ENCODE results near the gene YAE1. TPM values are rescaled to one million over a fixed set of nuclear protein-coding genes. Genes with fewer than 3 reads are reported as not detected.
"Not testable (repeated sequence)": the region's sequence is repeated elsewhere in the genome, so short reads cannot be mapped to it uniquely, and the experiment has no call there.

YAE1 gene
- total RNA-seq, 1 donor from 2014 or later = 42.5 TPM

- Mint-ChIP-seq H3K4me1 (no peaks in the 10 kb centered on the region), H3K36me3 (ENCODE audit: low read depth) (no peaks in the 10 kb centered on the region), H3K4me3 (no peak overlapping the region), H3K27me3 (ENCODE audit: low read depth) (no peaks in the 10 kb centered on the region), H3K9me3 (peaks cover 7% of the 10 kb centered on the region), H3K27ac (ENCODE audit: unreplicated experiment) (peak overlapping the region; percentile 38)
- TF ChIP-seq, protein P1, sequence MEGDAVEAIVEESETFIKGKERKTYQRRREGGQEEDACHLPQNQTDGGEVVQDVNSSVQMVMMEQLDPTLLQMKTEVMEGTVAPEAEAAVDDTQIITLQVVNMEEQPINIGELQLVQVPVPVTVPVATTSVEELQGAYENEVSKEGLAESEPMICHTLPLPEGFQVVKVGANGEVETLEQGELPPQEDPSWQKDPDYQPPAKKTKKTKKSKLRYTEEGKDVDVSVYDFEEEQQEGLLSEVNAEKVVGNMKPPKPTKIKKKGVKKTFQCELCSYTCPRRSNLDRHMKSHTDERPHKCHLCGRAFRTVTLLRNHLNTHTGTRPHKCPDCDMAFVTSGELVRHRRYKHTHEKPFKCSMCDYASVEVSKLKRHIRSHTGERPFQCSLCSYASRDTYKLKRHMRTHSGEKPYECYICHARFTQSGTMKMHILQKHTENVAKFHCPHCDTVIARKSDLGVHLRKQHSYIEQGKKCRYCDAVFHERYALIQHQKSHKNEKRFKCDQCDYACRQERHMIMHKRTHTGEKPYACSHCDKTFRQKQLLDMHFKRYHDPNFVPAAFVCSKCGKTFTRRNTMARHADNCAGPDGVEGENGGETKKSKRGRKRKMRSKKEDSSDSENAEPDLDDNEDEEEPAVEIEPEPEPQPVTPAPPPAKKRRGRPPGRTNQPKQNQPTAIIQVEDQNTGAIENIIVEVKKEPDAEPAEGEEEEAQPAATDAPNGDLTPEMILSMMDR (conservative IDR thresholded peaks at IDR 0.05) = no peak
- DNase-seq (ENCODE audit: low read depth, low spot score) = no peak
These were observed 25.9 kb upstream of the YAE1 start for GRCh38 chr7:39540320-39540719.

- Mint-ChIP-seq H3K27ac (ENCODE audit: unreplicated experiment) (no peak overlapping the region), H3K4me3 (no peak overlapping the region), H3K36me3 (ENCODE audit: low read depth) (no peaks in the 10 kb centered on the region), H3K4me1 (no peaks in the 10 kb centered on the region), H3K9me3 (peaks cover 7% of the 10 kb centered on the region), H3K27me3 (ENCODE audit: low read depth) (no peaks in the 10 kb centered on the region)
- TF ChIP-seq, protein P1 (conservative IDR thresholded peaks at IDR 0.05) = no peak
- DNase-seq (ENCODE audit: low read depth, low spot score) = no peak
These were observed 24.7 kb upstream of the YAE1 start for GRCh38 chr7:39541511-39541910.

- H3K27me3 Mint-ChIP-seq (ENCODE audit: low read depth); H3K36me3 Mint-ChIP-seq (ENCODE audit: low read depth); H3K4me1 Mint-ChIP-seq; H3K27ac Mint-ChIP-seq (ENCODE audit: unreplicated experiment); H3K4me3 Mint-ChIP-seq; DNase-seq (ENCODE audit: low read depth, low spot score): not testable (repeated sequence)
- peaks cover 19% of the 10 kb centered on the region for H3K9me3 Mint-ChIP-seq
These were observed 21.4 kb upstream of the YAE1 start for GRCh38 chr7:39544774-39545173.

- DNase-seq (ENCODE audit: low read depth, low spot score) = no peak
- Mint-ChIP-seq H3K27ac (ENCODE audit: unreplicated experiment) (no peak overlapping the region), H3K4me1 (no peaks in the 10 kb centered on the region), H3K36me3 (ENCODE audit: low read depth) (peaks cover 7% of the 10 kb centered on the region), H3K4me3 (no peak overlapping the region), H3K27me3 (ENCODE audit: low read depth) (no peaks in the 10 kb centered on the region), H3K9me3 (peaks cover 17% of the 10 kb centered on the region)
- TF ChIP-seq, protein P1 (conservative IDR thresholded peaks at IDR 0.05) = no peak
These were observed 18.9 kb upstream of the YAE1 start for GRCh38 chr7:39547336-39547735.

GRCh38 chr7:39550411-39550810, 15.8 kb upstream of the YAE1 start:
- Mint-ChIP-seq H3K27ac (ENCODE audit: unreplicated experiment) (no peak overlapping the region), H3K9me3 (peaks cover 12% of the 10 kb centered on the region), H3K4me3 (no peak overlapping the region), H3K4me1 (no peaks in the 10 kb centered on the region), H3K27me3 (ENCODE audit: low read depth) (no peaks in the 10 kb centered on the region), H3K36me3 (ENCODE audit: low read depth) (peaks cover 7% of the 10 kb centered on the region)
- TF ChIP-seq, protein P1 (conservative IDR thresholded peaks at IDR 0.05) = no peak
- no peak for DNase-seq (ENCODE audit: low read depth, low spot score)

GRCh38 chr7:39553436-39553835, 12.8 kb upstream of the YAE1 start:
- Mint-ChIP-seq H3K36me3 (ENCODE audit: low read depth) (no peaks in the 10 kb centered on the region), H3K27me3 (ENCODE audit: low read depth) (peaks cover 2% of the 10 kb centered on the region), H3K9me3 (no peaks in the 10 kb centered on the region), H3K4me1 (no peaks in the 10 kb centered on the region), H3K27ac (ENCODE audit: unreplicated experiment) (no peak overlapping the region), H3K4me3 (no peak overlapping the region)
- no peak for DNase-seq (ENCODE audit: low read depth, low spot score)
- TF ChIP-seq, protein P1 (conservative IDR thresholded peaks at IDR 0.05) = no peak

Measured in neural crest cell (in vitro differentiated cells).